GM18909 (cell line): ENCODE data around the gene GNAQ.

Source experiments
- ATAC-seq: cut with Tn5 transposase; IDR thresholded peaks from one replicate; pipeline ENCODE4 v1.9.1; 2021; ENCODE audit warnings: mild to moderate bottlenecking; ENCODE audit not compliant: unreplicated experiment, poor library complexity

The GNAQ gene

DNA sequence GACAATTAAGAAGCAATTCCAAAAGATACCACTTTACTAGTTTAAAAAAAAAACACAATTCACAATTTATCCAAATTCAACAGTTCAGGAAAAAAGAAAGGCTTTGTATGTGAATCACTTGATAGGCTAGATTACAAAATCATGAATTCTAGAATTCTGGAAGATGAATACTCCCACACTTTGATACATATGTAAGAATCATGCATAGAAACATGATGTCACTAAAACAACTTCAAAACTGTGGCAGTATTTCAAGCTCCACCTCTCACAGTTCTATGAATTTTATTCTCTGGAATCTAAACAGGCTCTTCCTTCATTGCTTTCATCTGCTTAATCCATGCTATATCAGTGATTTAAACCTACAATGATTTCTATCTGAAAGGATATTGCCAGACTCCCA lies 51.0 kb downstream of the GNAQ start:
- no peak for ATAC-seq

GRCh38 chr9:77978086-77978781 lies 53.4 kb downstream of the GNAQ start:
- ATAC-seq: no peak

DNA sequence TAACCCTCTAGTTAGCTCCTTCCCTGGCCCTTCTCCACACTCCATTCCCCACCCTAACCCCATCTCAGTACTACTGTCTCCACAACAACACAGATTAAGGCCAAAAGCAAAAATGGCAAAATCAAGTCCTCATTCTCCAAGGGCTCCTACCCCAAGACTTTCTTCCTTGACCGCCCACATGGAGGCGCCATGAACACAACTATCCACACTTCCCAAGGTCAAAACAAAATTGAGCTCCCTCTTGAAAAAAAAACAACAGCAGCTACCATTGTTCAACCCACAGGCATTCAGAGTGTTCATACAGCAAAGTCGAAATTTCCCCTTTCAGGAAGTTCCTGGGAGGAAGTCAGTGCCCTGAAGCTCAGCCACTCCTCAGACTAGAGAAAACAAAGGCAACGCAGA lies 54.4 kb downstream of the GNAQ start:
- no peak for ATAC-seq

DNA sequence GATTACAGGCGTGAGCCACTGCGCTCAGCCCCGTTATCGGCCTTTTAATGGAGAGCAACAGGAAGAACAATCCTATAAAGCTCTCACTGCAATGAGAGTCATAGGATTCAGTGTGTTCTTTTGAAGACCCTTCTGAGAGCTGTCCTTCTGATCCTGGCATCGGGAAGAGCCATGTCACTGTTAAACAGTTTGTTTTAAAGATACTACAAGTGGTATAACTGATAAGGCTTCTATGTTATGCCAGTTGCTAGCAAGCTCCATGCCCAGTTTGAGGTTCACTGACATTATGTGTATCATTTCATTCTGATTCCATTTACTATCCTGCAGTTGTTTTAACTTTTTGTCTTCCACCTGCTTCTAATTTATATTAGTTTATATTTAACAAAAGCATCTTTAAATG lies 55.8 kb downstream of the GNAQ start:
- ATAC-seq: no peak

GRCh38 chr9:77975036-77975435 lies 56.6 kb downstream of the GNAQ start:
- no peak for ATAC-seq

- no peak for ATAC-seq
Observed at GRCh38 chr9:77974434-77974833, 57.2 kb downstream of the GNAQ start.

GRCh38 chr9:77969083-77969482 lies 62.5 kb downstream of the GNAQ start:
- ATAC-seq: no peak

DNA sequence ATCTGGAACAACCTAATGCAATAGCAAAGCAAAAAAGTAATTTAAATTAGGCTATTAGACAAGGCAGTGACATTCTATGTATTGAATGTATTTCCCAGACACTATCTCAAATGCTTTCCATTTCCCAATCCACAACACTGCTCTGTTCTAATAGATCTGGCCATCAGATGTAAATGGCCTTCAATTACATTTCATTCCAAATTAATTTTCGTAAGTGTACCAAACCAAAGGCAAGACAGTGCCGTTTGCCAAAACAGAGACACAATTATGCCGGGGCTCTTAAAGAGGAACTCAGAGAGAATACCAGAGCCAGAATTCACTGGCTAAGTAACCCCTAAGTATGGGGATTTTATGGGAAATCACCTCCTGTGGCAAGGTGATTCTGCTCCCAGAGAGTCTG lies 63.1 kb downstream of the GNAQ start:
- ATAC-seq: no peak

DNA sequence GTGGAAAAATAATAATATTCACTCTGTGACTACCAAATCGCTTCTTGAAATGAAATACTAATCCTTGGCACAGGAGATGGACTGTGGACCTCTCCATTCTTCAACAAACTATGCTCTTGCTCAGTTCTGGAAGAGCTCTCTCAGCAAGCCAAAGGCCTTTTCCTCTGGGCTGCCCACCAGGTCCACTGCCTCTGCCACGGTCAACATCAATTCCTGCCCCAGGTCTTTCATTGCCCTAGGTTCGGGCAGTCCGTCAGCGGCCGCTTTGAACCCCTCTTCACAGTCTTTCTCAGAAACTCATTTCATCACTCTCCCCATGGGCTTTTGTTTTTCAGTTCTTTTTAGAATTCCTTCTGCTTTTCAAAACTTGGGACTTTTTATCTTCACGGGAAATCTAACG lies 64.9 kb downstream of the GNAQ start:
- no peak for ATAC-seq

DNA sequence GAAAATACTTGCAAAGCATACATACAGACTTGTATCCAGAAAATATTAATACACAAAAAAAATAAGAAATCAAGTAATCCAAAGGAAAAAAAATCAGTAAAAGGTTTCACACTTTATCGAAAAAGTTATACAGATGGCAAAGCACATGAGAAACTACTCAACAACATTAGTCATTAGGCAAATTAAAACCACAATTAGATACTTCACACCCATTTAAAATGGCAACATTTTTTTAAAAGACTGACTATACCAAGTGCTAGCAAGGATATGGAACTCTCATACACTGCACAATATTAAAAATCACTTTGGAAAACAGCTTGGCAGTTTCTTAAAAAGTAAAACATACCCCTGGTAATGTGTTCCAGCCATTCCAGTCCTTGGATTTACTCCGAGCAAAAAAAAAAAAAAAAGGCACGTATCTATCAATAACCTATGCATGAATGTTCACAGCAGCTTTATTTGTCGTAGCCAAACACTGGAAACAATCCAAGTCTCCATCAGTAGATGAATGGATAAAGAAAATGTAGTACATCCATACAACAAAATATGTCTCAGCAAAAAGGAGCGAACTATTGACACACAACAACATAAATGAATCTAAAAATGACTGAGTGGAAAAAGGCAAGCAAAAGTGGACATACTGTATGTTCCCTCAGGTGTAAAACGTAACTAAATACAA lies 66.0 kb downstream of the GNAQ start:
- no peak for ATAC-seq

- ATAC-seq: no peak
Observed at GRCh38 chr9:77964258-77964657, 67.4 kb downstream of the GNAQ start.

DNA sequence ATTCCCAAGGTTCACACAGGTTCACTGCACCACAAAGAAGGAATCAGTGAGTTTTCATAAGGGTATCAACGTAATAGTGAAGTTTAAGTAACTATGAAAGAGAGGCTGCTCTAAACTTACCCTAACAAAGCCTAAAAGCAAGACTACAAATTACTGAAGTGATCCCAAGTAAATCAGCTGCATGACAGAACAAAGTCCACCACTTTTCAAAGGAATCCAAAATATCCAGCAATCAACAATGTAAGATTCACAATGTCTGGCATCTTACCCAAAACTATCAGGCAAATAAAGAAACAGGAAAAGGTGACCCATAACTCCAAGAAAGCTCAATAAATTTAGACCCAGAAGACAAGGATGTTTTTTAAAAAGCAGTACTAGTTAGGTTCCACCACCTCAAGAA lies 70.1 kb downstream of the GNAQ start:
- ATAC-seq: no peak

DNA sequence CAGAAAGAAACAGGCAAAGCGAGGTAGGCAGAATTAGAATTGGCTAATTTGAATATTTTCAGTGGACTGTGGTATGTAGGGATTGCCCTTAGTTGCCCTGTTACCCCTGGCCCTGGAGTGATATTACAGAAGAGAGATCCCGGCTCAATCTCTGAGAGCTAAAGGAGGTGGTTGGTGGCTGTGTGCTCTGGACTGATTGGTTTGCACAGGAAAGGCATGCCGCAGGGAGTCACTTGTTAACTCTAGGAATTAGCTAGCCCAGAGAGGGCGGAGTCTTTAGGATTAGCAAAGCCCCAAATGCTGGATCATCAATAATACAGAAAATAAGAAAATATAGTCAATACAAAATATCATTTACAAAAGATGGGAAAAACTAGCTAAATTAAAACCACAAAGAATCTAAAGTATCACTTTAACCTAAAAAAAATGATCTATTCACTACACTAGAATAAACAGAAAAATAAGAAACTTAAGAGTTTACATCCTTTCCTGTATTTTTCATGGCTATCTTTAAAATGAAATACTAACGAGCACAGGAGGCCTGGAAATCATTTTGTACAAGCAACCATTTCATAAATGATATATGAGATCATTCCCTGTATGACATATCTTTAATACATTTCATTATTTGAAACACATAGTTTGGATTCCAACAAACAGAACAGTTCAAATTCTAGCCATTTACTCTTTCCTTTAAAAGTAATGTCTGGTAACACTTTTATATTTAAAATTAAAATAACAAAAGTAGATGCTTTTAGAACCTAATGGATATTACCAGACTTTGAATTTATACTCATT lies 71.1 kb downstream of the GNAQ start:
- no peak for ATAC-seq

DNA sequence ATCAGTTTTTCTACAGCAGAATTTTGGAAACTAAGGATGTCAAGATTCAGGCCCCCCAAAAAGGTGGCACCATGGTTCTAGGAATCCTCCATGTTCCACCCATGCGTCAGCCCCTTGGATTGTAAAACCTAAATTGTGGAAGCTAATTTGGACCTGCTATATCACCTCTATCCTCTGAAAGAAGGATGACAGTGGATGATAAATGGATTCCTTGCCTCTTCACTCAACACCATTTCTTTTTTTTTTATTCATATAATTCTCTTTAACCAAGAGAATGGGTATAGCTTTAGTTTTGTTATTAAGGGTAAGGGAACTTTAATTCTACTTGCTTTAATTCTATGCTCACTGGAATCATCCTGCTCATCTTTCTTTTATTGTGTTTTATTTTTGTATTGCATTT lies 71.8 kb downstream of the GNAQ start:
- ATAC-seq: no peak

- no peak for ATAC-seq
Observed at GRCh38 chr9:77957652-77958051, 74.0 kb downstream of the GNAQ start.

DNA sequence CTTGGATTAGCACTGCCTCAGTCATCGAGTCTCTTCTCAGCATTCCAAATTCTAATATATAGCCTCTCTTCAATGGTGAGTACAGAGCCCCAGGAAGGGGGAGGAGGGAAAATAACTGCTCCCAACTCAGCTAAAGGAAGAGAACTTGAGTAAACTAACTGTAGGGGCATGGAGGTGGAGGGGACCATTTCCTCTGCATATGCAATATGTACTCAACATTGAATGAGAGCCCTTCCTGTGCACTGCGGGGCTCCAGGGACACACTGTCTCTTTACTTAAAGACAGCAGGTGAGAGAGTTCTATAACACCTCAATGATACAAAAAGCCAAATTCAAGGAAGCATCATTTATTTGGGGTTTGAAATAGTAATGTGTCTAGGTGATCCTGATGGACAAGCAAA lies 75.1 kb downstream of the GNAQ start:
- ATAC-seq: no peak

- ATAC-seq: no peak
Observed at GRCh38 chr9:77954666-77955015, 77.0 kb downstream of the GNAQ start.

- no peak for ATAC-seq
Observed at GRCh38 chr9:77954013-77954665, 77.5 kb downstream of the GNAQ start.

GRCh38 chr9:77953590-77953989 lies 78.0 kb downstream of the GNAQ start:
- ATAC-seq: no peak

DNA sequence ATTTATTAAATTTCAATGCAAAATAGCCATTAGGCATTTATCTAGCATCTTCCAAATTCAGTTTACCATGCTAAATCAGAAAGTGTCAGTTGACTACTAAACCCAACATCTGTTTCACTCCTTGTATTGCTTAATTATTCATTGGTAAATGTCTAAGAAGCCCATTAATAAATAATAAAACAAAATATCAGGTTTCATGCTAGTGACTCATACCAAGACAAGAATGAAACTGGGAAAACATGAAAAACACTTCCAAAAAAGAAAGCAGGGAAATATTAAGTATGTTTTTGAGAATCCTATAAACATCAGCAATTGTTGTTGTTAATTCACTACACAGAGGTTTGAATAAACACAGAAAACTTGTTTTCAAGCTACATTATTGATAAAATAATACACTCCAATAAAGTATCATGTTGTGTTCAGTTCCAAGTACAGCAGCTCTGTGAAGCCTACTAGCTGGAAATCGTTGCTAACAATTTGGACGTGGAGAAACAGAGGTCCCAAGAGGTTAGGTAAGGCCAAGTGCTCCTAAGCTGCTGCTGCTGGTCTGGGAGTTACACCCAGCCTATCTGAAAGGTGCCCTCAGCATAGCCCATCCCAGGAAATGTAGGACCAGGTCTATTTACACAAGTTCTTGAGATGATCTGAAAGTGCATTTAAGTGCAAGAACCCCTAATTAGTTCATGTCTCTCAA lies 78.8 kb downstream of the GNAQ start:
- no peak for ATAC-seq
